ENCODE data around the gene RAD51B.

DNA sequence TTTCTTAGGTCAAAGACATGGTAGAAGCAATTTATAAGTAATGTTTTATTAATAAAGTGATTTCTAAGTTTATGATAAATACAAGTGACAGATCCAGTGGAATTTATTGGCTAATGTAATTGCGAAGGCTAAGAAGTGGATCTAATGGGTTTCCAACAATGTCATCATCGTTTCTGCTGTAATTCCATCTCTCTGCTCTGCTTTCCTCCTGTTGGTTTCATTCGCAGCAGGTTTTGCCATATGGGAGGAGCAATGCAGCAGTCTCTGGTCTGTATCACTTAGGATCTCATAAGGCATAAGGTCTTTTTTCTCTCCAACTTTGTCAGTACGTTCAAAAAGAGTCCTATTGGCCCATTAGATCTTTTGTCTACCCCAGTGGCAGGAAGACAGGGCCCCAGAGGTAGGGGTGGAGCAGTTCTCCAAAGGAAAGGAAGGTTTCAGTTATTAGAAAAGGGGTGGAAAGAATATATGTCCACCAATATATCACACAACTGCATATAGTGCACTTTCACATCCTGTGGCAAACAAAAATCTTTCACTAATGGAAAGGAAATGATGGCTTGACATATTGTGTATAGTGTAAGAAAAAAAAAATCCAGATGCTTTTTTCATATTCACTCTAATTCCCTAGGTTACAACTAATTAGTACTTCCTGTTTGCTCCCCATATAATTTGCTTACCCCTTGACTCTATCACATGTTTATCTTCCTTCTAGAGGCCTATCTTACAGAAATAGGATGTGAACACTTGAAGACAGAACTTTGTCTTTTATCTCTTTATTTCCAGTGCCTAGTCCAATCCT, 522.0 kb downstream of the RAD51B start:
- TF ChIP-seq, protein P1, sequence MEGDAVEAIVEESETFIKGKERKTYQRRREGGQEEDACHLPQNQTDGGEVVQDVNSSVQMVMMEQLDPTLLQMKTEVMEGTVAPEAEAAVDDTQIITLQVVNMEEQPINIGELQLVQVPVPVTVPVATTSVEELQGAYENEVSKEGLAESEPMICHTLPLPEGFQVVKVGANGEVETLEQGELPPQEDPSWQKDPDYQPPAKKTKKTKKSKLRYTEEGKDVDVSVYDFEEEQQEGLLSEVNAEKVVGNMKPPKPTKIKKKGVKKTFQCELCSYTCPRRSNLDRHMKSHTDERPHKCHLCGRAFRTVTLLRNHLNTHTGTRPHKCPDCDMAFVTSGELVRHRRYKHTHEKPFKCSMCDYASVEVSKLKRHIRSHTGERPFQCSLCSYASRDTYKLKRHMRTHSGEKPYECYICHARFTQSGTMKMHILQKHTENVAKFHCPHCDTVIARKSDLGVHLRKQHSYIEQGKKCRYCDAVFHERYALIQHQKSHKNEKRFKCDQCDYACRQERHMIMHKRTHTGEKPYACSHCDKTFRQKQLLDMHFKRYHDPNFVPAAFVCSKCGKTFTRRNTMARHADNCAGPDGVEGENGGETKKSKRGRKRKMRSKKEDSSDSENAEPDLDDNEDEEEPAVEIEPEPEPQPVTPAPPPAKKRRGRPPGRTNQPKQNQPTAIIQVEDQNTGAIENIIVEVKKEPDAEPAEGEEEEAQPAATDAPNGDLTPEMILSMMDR (optimal IDR thresholded peaks at IDR 0.05 in 1 of 3, IDR thresholded peaks at IDR 0.05 in 1 of 3, conservative IDR thresholded peaks at IDR 0.05 in 1 of 3; ENCODE audit: extremely low read depth in 1 of 3, insufficient read depth in 2 of 3, low read length in 3 of 3) = no peak
- TF ChIP-seq EZH2 (IDR thresholded peaks at IDR 0.05; ENCODE audit: low read length) = no peak

Measured in keratinocyte (primary cell).